H54 (cell line): ENCODE data around the gene GADD45A.
"Not testable (repeated sequence)": the region's sequence is repeated elsewhere in the genome, so short reads cannot be mapped to it uniquely, and the experiment has no call there.

Experiments used
- DNase-seq: peaks from one replicate; pipeline ENCODE4 v3.0.0; 2011; ENCODE audit warnings: low spot score, mixed read lengths; ENCODE audit not compliant: insufficient read length
- FAIRE-seq: peaks from 3 replicates; lab custom pipeline; 2011; peaks lifted over from hg19 to GRCh38; lab: Jason Lieb, UNC
- POLR2A ChIP-seq: IDR thresholded peaks from 2 replicates; pipeline ENCODE4 v1.6.1; 2011; ENCODE audit warnings: low read depth, mild to moderate bottlenecking, low read length

The GADD45A gene

GRCh38 chr1:67726224-67726623 is 41.2 kb downstream of the GADD45A start:
- FAIRE-seq (peak; percentile 90), DNase-seq (no peak)
- no peak for TF ChIP-seq POLR2A

GRCh38 chr1:67729872-67730271 is 44.9 kb downstream of the GADD45A start:
- FAIRE-seq (no peak), DNase-seq (no peak)
- TF ChIP-seq POLR2A, result no peak

DNA sequence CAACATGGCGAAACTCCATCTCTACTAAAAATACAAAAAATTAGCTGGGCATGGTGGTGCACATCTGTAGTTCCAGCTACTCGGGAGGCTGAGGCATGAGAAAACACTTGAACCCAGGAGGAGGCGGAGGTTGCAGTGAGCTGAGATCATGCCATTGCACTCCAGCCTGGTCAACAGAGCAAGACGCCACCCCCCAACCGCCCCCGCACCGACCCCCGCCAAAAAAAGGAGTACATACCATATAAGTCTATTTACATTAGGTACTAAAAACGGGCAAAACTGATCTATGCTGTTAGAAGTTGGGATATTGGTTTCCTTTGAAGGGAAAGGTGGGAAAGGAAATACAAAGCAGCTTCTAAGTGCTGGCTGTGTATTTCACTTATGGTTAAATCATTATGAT is 45.3 kb downstream of the GADD45A start:
- DNase-seq, FAIRE-seq: not testable (repeated sequence)

GRCh38 chr1:67731322-67731721 is 46.3 kb downstream of the GADD45A start:
- FAIRE-seq (no peak), DNase-seq (no peak)
- no peak for TF ChIP-seq POLR2A

DNA sequence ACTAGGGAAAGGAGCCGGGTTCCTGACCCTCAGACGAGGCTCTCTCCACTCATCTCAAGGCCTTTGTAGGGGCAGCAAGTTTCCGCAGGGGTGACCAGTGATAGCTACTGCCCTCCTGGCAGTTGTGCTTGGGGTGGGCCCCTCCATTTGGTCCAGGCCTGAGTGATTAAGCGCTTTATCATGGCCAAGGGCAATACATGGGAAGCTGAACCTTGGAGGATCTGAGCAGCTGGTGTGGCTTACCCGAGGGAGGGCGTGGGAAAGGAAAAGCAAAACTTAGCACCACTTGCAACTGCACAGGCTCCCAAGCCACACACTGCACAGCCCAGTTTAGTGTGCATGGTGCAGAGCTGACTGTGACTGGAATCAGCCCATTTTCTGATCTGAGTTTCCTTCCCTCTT is 47.8 kb downstream of the GADD45A start:
- DNase-seq (no peak), FAIRE-seq (no peak)
- no peak for TF ChIP-seq POLR2A

- FAIRE-seq, result no peak
- DNase-seq, result no peak
Measured at GRCh38 chr1:67733681-67734322, 48.8 kb downstream of the GADD45A start.

DNA sequence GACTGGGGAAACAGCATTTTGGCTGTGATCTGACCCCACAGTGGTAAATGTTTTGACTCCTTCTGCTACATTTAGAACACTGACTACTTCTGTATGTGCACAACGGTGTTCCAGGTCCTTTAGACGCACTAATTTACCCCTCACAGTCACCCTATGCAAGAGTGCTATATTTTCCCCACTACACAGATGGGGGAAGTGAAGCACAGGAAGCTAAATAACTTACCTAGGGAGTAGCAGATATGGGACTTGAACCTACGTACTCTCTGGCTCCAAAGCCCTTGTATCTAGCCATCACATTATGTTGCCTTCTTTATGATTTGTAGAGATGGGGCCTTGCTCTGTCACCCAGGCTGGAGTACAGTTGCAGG is 49.3 kb downstream of the GADD45A start:
- FAIRE-seq, result no peak

More at GRCh38 chr1:67733681-67734322, 48.8 kb downstream of the GADD45A start:
- TF ChIP-seq POLR2A, result no peak

GRCh38 chr1:67735206-67735605 is 50.2 kb downstream of the GADD45A start:
- FAIRE-seq, result no peak
- no peak for DNase-seq
- no peak for TF ChIP-seq POLR2A

More for the DNA sequence above, 49.3 kb downstream of the GADD45A start:
- no peak for TF ChIP-seq POLR2A
- no peak for DNase-seq

DNA sequence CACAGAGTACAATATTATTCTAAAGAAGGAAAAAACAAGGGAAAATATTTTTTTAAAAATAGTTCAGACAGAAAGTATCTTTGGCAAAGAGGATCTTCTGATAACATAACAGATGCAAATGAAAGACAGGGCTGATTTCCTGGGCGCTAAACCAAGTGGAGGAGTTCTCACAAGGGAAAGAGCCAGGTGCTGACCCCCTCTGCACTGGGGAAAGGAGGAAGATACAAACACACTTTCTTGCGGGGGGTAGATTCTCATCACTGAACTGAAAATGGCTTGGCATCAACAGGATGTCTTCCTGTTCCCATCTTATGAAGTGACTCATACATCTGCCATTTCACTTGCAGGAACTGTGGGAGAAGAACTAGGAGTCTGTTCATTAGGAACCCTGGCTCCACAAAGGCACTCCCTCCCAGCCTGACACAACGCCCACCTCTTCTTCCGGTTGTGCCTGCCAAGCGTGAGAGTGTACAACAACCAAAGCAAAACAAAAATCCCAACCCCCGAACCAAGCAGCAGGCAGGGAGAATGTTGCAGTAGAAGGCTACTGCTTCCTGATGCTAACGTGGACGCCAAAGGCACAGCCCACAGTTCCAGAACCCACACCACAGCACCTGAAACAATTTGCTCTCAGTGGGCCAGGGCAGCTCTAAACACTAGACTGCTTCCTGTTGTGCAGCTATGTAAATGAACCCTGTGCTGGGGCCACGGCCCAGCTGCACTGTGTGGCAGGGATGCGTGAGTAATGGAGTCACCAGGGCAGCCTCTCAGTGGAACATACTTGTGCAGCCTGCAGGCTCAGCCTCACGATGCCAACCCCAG is 51.0 kb downstream of the GADD45A start:
- no peak for TF ChIP-seq POLR2A
- FAIRE-seq, result peak; percentile 97
- peak; percentile 56 for DNase-seq

- TF ChIP-seq POLR2A, result no peak
- FAIRE-seq (no peak), DNase-seq (no peak)
Measured at GRCh38 chr1:67736750-67737149, 51.7 kb downstream of the GADD45A start.

DNA sequence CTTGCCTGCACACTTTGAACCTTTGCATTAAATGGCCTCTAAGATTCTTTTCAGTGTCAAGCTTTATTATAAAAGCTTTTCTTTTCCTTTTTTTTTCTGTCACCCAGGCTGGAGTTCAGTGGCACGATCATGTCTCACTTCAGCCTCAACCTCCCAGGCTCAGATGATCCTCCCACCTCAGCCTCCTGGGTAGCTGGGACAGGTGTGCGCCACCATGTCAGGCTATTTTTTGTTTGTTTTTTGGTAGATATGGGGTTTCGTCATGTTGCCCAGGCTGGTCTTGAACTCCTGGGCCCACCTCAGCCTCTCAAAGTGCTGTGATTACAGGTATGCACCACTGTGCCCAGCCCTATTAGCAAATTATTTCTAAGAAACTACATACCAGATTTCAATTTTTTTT is 52.9 kb downstream of the GADD45A start:
- no peak for TF ChIP-seq POLR2A
- FAIRE-seq (no peak), DNase-seq (no peak)
